Fibroblast of pulmonary artery (primary cell): ENCODE data around the gene RABGAP1L.
"Not testable (repeated sequence)": the region's sequence is repeated elsewhere in the genome, so short reads cannot be mapped to it uniquely, and the experiment has no call there.

ENCODE experiments used
- DNase-seq: peaks from one replicate; pipeline ENCODE4 v3.0.0-alpha.2; 2010; ENCODE audit warnings: low read depth
- H3K4me3 ChIP-seq: replicated peaks from 2 replicates; pipeline ENCODE4 v1.5.1; 2011; ENCODE audit warnings: low read depth, mild to moderate bottlenecking, control low read depth, low read length, moderate library complexity
- TF ChIP-seq, protein P1 (sequence below): IDR thresholded peaks from 2 replicates; pipeline ENCODE4 v1.5.1; 2011; ENCODE audit warnings: mild to moderate bottlenecking, control low read depth, low read length, inconsistent platforms; ENCODE audit errors: missing control alignments

Gene RABGAP1L

DNA sequence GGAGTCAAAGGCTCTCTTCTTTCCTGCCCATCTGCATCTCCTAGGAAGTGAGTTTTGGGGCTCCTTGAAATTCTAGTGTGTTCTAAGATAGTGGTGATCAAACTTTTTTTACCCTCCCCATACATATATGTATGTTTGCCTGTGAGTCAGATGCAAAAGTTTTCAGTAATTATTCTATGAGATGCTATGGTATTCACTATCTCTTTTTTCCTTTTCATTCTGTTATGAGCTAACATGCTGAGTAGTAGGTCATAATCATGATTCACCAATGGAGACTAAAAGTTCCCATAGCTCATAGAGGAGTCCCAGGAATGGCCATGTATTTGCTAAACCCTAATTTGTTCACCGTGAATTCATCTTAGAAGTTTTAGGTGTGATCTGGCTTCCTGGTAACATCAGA lies 424.0 kb downstream of the RABGAP1L start:
- H3K4me3 ChIP-seq, result no peak overlapping the region
- TF ChIP-seq, protein P1, sequence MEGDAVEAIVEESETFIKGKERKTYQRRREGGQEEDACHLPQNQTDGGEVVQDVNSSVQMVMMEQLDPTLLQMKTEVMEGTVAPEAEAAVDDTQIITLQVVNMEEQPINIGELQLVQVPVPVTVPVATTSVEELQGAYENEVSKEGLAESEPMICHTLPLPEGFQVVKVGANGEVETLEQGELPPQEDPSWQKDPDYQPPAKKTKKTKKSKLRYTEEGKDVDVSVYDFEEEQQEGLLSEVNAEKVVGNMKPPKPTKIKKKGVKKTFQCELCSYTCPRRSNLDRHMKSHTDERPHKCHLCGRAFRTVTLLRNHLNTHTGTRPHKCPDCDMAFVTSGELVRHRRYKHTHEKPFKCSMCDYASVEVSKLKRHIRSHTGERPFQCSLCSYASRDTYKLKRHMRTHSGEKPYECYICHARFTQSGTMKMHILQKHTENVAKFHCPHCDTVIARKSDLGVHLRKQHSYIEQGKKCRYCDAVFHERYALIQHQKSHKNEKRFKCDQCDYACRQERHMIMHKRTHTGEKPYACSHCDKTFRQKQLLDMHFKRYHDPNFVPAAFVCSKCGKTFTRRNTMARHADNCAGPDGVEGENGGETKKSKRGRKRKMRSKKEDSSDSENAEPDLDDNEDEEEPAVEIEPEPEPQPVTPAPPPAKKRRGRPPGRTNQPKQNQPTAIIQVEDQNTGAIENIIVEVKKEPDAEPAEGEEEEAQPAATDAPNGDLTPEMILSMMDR, result no peak
- DNase-seq, result no peak

DNA sequence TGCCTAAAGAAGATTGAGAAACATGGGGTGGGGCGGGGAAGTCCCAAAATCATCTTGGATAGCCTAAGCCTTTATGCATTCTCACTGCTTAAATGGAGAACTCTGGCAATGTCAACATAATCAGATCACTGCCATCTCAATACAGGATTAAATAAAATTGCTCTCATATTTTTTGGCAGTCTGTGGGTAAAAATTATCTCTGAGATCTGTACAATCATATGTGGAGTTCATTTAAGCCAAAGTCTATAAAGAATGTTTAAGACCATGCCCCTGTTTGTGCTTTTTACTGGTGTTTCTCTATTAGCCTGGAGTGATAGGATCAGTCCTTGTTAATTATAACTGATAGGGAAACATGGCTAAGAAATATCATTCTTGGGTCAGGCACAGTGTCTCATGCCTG lies 424.8 kb downstream of the RABGAP1L start:
- TF ChIP-seq, protein P1, result no peak
- no peak for DNase-seq
- H3K4me3 ChIP-seq, result no peak overlapping the region

DNA sequence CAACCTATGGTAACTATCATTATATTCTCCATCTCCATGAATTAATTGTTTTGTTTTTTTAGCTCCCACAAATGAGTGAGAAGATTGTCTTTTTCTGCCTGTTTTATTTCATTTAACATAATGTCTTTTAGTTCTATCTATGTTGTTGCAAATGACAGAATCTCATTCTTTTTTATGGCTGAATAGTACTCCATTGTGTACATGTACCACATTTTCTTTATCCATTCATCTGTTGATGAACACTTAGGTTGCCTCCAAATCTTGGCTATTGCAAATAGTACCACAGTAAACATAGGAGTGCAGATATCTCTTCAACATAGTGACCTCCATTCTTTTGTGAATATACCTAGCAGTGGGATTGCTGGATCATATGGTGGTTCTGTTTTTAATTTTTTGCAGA lies 429.3 kb downstream of the RABGAP1L start:
- DNase-seq, H3K4me3 ChIP-seq: not testable (repeated sequence)

DNA sequence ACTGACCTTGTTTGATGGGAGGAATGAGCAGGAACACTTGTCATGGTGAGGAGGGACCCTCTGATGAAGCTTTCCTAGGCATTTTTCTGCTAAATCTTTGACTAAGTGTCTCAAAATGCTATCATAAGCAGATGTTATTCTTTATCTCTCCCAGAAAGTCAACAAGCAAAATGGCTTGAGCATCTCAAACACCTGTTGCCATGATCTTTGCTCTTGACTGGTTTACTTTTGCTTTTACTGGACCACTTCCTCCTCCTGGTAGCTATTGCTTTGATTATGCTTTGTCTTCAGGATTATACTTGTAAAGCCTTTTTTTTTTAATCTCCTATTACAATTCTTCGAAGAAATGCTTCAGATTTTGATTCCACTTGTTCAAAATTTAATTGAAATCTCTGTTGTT lies 445.9 kb downstream of the RABGAP1L start:
- DNase-seq, result no peak
- TF ChIP-seq, protein P1, result no peak

DNA sequence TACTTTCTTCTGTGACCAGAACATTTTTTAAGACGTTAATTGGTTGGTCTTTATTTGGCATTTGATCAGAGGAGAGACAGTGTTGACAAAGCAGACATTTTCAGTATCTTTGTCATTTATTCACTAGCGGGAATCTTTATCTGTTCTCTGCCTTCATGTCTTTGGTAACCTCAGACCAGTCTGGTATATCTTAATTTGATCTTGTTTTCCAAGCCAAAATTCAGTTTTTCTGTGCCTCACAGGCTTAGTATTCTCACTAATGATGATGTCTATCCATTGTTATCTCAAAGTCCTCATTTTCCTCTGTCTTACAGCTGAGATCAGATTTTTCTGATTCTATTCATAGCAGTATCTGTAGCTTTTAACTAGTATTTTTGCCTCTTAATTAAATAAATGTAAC lies 447.2 kb downstream of the RABGAP1L start:
- no peak for DNase-seq
- TF ChIP-seq, protein P1, result no peak
- no peak overlapping the region for H3K4me3 ChIP-seq

More for the DNA sequence above, 445.9 kb downstream of the RABGAP1L start:
- no peak overlapping the region for H3K4me3 ChIP-seq

DNA sequence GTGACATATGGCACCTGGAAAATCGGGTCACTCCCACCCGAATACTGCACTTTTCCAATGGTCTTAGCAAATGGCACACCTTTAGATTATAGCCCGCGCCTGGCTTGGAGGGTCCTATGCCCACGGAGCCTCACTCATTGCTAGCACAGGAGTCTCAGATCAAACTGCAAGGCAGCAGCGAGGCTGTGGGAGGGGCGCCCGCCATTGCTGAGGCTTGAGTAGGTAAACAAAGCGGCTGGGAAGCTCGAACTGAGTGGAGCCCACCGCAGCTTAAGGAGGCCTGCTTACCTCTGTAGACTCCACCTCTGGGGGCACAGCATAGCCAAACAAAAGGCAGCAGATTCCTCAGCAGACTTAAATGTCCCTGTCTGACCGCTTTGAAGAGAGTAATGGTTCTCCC lies 458.6 kb downstream of the RABGAP1L start:
- not testable (repeated sequence) for H3K4me3 ChIP-seq, DNase-seq

DNA sequence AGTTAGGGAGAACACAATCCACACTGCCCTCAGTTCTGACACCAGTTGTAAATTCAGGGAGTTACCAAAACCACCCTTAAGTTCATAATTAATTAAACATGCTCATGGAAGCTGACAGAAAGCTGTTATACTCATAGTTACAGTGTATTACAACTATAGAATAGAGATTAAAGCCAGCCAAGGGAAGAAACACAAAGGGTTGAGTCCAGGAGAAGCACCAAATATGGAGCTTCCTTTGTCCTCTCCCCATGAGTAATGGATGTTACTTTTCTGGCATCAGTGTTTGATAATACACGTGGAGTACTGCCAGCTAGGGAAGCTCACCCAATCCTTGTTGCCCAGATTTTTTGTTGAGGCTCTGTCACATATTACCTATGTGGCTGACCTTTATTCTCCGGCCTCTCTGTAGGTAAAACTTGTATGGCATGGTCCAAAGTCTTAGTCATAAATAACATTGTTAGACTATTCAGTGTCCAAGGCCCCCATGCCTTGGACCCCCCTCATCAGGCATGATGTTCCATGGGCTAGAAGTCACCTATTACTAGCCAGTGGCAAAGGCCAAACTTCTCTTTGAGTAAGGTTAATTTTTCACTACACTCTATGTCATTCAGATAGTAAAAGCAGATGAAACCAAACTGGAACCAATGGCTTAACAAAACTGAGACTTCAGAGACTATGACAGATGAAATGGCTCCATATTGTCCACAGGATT lies 464.2 kb downstream of the RABGAP1L start:
- H3K4me3 ChIP-seq, result no peak overlapping the region
- TF ChIP-seq, protein P1, result no peak
- DNase-seq, result no peak
